GM19351 (cell line): ENCODE measurements around the gene CAMK2G.

Source experiments
- ATAC-seq: cut with Tn5 transposase; IDR thresholded peaks from one replicate; pipeline ENCODE4 v1.9.1; 2021; ENCODE audit warnings: mild to moderate bottlenecking, moderate library complexity; ENCODE audit not compliant: unreplicated experiment

The CAMK2G gene

DNA sequence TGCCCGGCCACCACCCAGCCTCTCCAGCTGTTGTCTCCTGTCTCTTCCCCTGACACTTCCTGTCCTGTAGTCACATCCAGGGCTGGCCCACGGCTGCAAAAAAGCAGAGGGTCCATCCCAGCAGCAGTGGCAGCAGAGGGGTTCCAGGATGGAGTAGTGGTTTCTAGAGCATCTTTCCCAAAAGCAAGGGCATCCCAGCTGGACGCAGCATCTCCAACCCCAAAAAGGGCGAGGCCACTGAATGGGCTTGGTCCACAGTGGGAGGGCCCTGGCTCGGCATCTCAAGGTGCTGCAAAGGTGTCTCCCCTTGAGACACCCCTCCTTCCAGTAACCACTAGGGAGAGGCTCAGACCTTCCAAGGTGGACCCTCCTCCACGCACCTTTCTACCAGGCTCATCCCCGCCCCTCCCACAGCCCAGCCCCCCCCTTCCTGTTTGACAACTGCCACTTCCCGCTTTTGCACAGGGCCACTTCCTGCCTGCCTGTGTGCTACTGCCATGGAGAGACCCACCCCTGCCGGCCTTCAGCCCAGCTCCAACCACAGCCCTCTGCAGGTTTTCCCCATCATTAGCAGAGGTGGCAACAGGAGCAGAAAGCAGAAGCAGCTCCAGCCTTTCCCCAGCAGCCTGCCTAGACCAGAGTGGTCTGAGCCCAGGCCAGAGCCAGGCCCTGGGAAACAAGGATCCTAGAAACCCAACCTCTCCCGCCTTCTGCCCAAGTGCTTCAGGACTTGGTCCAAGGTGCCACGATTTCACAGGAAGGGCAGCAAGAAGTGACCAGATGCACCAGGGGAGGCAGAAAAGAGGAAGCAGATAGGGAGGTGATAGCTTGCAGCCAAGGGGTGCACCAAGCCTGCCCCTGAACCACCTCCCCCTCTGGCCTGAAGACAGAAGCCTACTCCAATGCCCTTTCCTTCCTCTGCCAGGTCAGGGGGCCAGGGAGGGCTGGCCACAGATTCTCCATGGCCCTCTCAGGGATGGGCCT is 8.6 kb downstream of the CAMK2G start:
- ATAC-seq = peak; percentile 89

- ATAC-seq = no peak
These were observed 9.3 kb downstream of the CAMK2G start for GRCh38 chr10:73865107-73865458.

- ATAC-seq = no peak
These were observed 10.1 kb downstream of the CAMK2G start for GRCh38 chr10:73864229-73864628.

- no peak for ATAC-seq
These were observed 11.1 kb downstream of the CAMK2G start for GRCh38 chr10:73863039-73863817.

- ATAC-seq = no peak
These were observed 12.3 kb downstream of the CAMK2G start for GRCh38 chr10:73862011-73862410.

GRCh38 chr10:73859784-73860491 is 14.4 kb downstream of the CAMK2G start:
- ATAC-seq = no peak

DNA sequence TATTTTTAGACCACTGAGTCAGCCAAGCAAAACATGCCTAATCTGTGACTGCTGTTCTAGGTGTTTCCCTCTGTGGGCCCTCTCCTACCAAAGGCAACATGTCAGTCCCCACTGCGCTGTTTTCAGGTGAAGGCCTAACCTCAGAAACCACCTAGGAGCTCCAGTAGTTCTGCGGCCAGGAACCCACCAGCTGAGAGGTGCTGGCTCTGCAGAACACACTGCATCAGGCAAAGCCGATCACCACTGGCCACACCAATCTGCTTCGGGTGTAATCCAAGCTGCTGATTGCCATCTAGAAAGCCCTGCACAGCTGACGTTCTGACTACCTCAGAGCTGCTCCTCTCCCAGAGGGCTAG is 14.9 kb downstream of the CAMK2G start:
- no peak for ATAC-seq

DNA sequence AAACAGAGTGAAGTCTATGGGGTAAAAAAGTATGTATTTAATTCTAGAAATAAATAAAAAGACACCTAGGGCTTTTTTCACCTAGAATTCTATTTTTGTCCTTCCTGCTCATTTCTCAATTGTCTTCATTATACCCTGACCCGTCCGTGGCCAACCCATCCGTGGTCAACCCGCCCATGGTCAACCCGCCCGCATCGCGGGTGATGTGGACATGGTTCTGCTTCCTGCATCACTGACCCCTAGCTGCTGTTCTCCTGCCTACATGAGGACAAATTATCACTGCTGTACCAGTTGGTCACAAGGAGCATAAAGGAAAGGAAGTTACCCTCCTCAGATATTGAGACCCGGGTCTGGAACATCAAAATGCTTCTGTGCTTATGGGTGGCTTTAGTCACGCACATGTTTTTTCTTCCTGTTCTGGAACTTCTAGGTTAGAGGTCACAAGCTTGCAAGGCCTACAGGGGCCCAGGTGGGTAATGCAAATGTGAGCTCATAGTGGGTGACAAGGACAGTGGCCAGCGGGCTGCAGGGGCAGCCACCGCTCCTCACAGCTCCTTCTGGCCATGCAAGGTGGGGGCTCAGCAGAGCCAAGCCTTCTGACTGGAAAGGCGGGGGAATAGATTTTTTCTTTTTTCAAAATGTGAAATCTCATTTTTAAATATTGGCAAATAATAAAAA is 15.5 kb downstream of the CAMK2G start:
- ATAC-seq = no peak

DNA sequence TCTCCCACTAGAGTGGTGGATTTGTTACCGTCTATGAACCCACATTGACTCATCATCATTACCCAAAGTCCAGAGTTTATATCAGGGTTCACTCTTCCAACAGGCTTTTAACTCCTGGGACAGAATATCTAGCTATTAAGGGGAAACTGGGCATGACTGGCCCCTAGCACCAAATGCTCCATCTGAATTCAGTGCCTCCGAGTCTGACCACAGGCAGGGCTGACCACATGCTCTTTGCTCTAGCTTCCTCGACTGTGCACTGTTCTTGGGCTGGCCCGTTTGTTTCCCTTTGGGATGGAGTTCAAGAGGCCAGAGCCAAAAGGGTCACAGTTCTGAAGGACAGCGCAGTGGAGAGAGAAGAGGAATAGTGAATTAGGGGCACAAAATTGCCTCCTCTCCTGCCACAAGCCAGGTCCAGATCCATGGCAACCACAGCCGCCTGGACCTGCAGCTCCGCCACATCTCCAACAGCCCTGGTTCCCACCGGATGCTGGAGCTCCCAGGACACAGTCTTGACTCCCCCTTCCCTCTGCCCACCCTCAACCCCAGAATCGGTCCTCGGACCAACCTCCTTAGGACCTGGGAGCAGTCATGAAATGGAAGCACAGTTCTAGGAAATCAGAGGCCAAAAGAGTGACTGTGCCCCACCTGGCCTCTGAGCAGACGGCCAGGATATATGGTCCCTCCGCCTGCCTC is 16.2 kb downstream of the CAMK2G start:
- no peak for ATAC-seq

- no peak for ATAC-seq
These were observed 16.9 kb downstream of the CAMK2G start for GRCh38 chr10:73857446-73857845.

GRCh38 chr10:73856261-73856660 is 18.1 kb downstream of the CAMK2G start:
- ATAC-seq = no peak

DNA sequence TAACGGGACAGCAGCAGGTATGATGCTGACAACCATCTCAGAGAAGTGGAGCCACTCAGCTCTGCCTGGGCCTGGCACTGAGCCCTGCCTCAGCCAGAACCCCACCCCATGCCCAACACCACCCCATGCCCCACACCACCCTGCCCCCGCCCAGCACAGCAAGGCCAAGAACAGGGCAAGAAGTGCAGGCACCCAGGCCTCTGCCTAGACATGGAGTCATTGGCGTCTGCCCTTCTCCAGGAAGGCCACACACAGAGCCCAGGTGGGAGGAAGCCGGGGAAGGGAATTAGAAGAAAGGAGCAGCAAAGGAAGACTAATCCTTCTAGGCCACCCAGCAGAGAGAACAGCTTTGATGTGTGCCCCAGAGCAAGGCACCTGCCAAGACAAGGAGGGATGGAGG is 18.9 kb downstream of the CAMK2G start:
- ATAC-seq = no peak

DNA sequence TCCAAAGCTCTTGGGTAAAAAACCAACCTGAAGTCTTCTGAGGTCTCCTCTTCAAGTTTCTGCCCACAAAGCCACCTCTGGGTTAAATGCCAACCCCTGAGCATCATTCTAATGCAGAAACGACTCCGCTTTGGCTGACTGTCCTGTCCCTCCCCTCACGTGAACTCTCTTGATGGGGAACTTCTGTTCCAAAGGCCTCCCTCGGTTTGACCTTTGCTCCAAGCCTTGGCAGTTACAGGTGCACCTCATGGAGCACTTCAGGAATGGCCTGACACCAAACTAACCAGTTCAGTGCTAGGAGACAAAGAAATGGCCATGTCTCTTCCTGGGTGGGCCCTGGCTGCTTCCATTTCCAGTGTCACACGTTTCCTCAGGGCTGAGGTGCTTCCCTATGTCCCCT is 20.0 kb downstream of the CAMK2G start:
- no peak for ATAC-seq

DNA sequence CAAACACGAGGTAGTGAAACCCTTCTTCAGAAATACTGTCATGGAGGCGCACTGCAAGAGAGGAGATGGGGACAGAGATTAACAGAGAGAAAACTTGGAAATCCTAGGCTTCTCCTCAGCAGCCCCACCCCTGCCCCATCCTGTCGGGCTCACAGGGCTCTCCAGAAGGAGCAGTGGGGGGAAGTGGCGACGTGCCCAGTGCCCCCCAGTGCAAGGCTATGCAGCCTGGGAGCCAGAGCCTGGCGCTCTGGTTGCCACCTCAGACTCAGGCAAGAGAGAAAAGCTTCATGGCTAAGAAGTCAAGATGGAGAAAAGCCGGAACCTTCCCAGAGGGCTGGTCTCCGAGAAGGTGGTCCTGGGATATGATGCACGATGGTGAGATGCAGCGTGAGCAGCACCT is 21.2 kb downstream of the CAMK2G start:
- ATAC-seq = no peak

DNA sequence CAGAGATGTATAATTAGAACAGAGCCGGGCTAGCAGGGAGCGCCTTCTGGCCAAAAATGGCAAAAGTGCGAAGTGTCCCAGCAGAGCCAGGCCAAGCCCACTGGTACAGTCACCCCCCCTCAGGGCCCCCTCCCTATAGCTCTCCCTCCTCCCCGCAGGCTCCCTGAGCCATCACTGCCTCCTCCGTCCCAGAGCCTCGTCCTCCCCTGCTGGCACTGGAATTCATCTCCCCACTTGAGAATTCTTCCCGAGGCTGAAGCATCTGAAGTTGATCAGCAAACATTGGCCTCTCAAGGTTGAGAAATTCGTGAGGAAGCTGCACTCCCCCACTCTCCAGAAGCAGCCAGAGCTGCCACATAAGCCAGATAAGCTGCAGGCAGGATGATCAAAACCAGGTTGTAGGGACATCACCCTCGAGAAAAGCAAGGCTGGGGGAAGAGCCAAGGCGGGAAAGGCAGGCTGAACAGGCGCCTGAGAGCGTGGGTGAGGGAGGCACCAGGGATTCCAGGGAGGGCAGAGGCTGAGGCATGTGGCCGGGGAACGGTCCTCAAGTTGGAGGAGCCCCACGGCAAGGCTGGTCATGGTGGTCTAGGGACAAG is 23.4 kb downstream of the CAMK2G start:
- no peak for ATAC-seq

GRCh38 chr10:73850211-73850610 is 24.1 kb downstream of the CAMK2G start:
- ATAC-seq = no peak

DNA sequence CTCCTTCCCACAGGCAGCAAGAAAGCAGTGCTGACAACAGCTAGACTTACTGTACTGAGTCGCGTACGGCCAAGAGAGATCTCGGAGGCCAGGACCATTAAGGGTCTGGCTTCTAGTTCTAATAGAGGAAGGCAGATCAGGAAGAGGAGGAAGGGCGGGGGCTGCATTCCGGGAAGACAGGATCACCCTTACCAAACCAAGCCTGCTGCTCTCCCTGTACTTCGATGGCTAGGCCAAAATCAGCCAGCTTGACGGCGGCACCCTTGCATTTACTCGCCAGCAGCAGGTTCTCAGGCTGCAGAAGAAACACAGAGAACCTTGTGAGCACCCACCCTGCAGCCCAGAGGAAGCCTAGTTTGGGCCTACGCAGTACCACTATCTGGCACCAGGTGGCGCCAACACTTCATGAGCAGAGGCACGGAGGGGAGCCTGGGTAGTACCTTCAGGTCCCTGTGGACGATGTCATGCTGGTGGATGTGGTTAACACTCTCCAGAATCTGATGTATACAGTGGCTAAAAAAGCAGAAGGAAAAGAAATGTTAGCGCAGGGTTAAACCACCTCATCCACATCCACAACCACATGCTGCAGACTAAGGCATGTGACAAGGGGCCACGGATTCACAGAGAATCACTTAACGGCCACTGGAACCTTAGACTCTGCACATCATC is 25.4 kb downstream of the CAMK2G start:
- peak; percentile 99 for ATAC-seq

- no peak for ATAC-seq
These were observed 27.3 kb downstream of the CAMK2G start for GRCh38 chr10:73847031-73847430.

GRCh38 chr10:73843261-73843660 is 31.1 kb downstream of the CAMK2G start:
- ATAC-seq = no peak
